GM19395 (cell line): Measurements from ENCODE around the gene F7.
"Not testable (repeated sequence)": the region's sequence is repeated elsewhere in the genome, so short reads cannot be mapped to it uniquely, and the experiment has no call there.

Experiments used
- ATAC-seq: cut with Tn5 transposase; IDR thresholded peaks from one replicate; pipeline ENCODE4 v1.9.1; 2021; ENCODE audit warnings: mild to moderate bottlenecking, moderate library complexity; ENCODE audit not compliant: unreplicated experiment

The F7 gene

DNA sequence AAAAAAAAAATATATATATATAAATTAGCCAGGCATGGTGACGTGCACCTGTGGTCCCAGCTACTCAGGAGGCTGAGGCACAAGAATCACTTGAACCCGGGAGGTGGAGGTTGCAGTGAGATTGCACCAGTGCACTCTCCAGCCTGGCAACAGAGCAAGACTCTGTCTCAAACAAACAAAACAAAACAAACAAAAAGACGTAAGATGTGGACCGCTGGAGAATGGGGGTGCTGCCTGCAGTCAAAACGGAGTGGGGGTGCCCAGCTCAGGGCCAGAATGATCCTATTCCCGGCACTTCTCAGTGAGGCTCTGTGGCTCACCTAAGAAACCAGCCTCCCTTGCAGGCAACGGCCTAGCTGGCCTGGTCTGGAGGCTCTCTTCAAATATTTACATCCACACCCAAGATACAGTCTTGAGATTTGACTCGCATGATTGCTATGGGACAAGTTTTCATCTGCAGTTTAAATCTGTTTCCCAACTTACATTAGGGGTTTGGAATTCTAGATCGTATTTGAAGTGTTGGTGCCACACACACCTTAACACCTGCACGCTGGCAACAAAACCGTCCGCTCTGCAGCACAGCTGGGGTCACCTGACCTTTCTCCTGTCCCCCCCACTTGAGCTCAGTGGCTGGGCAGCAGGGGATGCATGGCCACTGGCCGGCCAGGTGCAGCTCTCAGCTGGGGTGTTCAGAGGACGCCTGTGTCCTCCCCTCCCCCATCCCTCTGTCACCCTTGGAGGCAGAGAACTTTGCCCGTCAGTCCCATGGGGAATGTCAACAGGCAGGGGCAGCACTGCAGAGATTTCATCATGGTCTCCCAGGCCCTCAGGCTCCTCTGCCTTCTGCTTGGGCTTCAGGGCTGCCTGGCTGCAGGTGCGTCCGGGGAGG, at the start of gene F7:
Gene F7, plus strand, starts transcription at position 760 of the 889 bp plus-strand sequence. Its CDS starts 51 bp downstream, at position 811.
- no peak for ATAC-seq

DNA sequence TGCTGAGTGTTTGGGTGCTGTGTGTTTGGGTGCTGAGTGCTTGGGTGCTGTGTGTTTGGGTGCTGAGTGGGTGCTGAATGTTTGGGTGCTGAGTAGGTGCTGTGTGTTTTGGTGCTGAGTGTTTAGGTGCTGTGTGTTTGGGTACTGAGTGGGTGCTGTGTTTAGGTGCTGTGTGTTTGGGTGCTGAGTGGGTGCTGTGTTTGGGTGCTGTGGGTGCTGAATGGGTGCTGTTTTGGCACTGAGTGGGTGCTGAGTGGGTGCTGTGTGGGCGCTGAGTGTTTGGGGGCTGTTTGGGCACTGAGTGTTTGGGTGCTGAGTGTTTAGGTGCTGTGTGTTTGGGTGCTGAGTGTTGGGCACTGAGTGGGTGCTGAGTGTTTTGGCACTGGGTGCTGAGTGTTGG, 48.5 kb upstream of the F7 start:
- ATAC-seq = no peak

DNA sequence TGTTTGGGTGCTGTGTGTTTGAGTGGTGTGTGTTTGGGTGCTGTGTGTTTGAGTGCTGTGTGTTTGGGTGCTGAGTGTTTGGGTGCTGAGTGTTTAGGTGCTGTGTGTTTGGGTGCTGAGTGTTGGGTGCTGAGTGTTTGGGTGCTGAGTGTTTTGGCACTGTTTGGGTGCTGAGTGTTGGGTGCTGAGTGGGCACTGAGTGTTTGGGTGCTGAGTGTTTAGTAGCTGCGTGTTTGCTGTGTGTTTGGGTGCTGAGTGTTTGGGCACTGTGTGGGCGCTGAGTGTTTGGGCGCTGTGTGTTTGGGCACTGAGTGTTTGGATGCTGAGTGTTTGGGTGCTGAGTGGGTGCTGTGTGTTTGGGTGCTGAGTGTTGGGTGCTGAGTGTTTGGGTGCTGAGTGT, 48.0 kb upstream of the F7 start:
- ATAC-seq = not testable (repeated sequence)

DNA sequence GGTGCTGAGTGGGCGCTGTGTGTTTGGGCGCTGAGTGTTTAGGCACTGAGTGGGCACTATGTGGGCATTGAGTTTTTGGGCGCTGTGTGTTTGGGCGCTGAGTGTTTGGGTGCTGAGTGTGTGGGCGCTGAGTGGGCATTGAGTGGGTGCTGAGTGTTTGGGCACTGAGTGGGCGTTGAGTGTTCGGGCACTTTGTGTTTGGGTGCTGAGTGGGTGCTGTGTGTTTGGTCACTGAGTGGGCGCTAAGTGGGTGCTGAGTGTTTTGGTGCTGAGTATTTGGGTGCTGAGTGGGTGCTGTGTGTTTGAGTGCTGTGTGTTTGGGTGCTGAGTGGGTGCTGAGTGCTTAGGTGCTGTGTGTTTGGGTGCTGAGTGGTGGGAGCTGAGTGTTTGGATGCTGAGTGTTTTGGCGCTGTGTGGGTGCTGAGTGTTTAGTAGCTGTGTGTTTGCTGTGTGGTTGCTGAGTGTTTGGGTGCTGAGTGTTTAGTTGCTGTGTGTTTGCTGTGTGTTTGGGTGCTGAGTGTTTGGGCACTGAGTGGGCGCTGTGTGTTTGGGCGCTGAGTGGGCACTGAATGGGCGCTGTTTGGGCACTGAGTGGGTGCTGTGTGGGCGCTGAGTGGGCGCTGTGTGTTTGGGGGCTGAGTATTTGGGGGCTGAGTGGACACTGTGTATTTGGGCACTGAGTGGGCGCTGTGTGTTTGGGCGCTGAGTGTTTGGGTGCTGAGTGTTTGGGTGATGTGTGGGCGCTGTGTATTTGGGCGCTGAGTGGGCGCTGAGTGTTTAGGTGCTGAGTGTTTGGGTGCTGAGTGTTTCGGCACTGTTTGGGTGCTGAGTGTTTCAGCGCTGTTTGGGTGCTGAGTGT, 47.2 kb upstream of the F7 start:
- no peak for ATAC-seq

DNA sequence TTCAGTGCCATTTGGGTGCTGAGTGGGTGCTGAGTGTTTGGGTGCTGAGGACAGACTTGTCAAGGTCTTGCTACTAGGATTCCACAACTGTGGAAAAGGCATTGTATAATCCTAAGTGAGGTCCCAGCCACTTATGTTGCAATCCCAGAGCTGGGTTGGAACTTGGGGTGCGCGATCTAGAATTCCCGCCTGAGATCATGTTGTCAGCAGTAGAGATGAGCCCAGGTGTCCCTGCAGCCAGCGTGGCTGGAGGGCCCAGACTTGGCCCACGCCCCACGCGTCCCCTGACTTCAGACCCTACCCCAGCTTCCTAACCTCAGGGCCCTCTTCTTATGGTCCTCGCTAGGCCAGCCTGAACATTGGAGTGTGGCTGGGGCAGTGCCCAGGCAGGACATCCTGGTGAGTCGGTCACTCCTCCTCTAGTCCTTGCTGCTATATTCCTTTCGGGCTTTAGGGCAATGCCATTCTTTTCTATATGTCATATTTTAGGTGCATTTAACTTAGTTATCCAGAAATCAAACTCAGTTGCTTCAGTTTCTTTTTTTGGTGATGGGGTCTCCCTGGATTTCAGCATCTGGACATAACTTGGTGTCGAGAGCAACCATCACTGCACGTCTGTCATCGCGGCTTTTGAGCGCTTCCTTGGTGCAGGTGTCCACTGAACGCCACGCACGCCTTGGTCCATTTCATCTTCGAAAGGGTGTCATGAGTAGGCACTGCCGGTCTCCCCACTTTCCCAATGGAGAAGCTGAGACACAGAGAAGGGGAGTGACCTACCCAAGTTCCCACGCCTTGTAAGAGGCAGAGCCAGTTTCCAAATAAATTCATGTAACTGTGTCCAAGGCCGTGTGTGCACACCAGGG, 46.4 kb upstream of the F7 start:
- no peak for ATAC-seq

DNA sequence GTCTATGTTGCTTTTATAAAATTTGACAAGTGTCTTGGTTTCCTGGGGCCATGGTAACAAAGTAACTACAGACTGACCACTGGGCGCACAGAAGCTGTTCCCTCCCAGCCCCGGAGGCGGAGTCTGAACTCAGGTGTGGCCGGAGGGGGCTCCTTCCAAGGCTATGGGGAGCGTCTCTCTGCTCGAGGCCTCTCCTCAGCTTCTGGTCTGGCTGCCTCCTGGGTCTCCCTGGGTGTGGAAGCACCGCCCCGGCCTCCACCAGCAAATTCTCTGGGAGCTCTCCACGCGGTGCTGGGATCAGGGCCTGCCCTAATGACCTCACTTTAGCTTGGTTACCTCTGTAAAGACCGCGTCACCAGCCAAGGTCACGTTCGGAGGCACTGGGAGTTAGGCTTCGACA, 45.7 kb upstream of the F7 start:
- ATAC-seq = no peak

DNA sequence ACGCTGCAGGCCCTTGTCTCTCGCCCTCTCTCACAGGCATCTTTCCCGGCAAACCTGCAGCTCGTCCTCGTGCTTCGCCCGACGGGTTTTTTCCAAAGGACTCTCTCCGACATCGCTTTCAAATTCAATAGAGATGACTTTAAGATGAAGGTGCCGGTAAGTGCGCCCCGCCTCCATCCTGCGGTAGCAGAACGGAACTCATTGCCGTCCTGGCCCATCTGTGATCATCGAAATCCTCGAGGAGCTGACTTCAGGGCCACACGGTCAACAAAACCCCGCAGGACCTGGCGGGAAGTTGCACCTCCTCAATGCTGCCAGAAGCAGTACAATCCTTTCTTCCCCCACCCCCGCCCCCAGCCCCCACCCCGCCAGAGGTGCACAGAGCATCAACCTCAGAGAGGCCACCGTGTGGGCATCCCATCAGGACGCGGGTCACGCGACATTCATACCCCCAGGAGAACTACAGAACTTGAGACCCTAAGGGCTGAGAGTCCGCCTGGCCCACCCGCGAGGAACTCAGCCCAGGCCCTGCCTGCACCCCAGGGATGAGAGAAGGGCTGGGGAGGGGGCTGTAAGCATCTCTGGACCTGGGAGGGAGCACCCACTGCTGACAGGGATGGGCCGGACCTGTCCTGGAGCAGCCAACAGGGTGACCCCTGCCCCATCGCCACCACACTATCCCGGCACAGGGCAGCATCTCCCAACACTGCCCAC, 44.9 kb upstream of the F7 start:
- ATAC-seq = no peak

DNA sequence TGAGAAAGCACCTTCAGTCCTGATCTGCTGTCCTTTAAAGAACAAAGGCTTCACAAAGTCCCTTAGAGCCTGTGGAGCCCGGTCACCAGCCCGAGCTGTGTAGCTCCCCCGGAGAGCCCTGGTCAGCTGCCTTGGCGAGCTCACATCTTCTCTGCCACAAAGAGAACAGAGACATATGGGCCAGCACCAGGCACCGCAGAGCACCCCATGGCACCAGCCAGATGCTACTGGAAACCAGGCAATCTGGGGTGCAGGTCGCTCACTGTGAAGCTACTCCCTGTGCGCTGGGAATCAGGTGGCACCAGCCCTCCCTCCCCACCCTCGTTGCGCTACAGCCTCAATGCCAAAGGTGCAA, 44.3 kb upstream of the F7 start:
- ATAC-seq = no peak

DNA sequence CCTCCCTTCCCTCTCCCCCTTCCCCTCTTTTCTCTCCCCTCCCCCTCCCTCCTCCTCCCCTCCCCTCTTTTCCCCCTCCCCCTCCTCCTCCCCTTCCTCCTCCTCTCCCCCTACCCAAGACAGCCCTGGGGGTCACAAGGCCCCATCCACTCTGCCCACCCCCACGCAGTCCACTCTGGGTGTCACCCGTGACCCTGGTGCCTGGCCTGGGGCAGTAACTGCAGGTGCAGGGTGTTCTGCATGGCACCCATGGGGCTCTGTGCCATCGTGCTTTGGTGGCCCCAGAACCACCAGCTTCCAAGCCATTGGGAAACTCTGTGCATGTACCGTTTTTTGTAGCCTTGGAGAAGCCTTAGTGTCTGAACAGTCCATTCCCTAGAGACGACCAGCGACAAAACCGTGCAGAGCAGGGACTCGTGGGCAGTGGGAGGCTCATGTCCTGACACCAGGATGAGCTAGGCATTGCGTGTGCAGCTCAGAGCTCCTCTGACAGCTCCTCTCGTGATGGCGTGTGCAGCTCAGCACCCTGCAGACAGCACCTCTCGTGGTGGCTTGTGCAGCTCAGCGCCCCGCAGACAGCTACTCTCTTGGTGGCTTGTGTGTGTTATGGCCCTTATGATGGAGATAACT, 43.7 kb upstream of the F7 start:
- ATAC-seq = no peak

DNA sequence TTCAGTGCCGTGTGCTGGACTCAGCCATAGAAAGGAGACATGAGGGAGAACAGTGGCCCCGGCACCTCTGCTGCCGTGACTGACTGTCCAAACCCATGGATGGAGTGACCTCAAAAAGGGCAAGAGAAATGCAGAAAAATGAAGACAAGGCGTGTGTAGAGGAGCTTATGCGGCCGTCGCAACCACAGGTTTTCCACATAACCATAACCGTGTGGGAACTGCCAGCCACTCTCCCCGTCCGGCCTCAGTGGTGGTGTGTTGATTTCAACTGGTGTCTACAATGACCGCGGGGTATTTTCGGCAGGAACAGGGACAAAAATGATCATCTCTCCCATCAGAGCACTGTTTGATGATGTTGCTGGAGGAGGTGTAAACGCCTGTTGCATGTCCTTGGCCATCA, 42.9 kb upstream of the F7 start:
- no peak for ATAC-seq

DNA sequence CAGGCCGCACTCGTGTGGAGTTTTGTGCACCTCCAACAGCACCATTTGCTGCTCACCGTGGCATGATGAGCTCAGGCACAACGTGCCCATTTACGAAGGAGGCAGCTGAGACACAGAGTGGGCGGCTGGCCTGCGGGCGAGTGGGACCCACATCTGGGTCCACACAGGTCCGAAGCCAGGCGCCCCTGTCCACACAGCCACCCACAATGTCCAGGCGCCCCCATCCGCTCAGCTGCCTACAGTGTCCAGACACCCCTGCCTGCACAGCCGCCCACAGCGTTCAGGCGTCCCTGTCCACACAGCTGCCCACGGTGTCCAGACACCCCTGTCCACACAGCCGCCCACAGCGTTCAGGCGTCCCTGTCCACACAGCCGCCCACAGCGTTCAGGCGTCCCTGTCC, 42.5 kb upstream of the F7 start:
- no peak for ATAC-seq

DNA sequence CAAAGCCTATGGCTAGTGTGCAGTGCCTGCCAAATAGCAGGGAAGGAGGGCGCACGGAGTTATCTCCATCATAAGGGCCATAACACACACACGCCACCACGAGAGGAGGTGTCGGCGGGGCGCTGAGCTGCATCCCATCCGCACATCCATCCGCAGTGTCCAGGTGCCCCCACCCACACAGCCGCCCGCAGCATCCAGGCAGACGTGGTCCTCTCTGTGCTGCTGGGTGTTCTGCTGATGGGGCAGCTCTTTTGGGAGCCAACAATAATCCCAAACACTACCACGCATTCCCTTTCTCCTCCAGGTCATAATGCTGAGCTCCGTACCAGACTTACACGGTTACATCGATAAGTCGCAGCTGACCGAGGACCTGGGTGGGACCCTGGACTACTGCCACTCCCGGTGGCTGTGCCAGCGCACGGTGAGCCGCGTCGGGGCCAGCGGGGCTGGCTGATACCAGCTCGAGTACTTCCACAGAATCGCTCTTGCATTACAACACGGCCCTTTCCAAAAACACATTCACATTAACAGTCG, 41.5 kb upstream of the F7 start:
- ATAC-seq = no peak

DNA sequence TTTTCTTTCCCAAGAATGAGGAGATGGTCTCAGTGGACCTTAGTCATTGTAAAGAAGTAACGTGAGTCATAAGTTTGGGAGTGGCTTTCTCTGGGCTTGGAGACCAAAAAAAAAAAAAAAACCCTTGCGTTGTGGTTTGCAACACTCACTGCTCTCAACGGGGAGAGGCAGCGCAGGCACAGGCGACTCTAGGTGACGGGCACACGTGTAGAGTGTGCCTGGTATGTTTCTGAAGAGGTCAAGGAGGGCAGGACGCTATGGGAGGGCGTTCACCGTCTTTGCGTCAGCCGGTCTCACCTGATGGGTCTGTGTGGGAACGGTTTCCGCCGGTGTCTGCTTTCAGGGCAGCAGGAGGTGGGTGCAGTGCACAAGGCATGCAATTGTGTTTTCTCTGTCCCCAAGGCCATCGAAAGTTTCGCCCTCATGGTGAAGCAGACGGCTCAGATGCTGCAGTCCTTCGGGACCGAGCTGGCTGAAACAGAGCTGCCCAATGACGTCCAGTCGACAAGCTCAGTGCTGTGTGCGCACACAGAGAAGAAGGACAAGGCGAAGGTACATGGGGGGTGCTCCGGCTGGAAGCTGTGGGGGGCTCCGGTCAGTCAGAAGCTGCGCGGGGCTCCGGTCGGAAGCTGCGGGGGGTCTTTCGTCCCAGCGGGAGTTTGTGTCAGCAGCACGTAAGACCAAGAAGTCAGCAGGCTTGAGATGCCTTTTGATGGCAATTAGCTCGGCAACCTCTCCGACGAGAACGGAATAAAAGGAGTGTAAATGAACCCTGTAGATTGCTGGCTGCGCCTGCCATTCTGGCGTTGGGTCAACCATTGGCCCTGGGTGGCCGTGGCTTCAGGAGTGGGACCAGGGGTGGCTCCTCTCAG, 40.8 kb upstream of the F7 start:
- no peak for ATAC-seq

DNA sequence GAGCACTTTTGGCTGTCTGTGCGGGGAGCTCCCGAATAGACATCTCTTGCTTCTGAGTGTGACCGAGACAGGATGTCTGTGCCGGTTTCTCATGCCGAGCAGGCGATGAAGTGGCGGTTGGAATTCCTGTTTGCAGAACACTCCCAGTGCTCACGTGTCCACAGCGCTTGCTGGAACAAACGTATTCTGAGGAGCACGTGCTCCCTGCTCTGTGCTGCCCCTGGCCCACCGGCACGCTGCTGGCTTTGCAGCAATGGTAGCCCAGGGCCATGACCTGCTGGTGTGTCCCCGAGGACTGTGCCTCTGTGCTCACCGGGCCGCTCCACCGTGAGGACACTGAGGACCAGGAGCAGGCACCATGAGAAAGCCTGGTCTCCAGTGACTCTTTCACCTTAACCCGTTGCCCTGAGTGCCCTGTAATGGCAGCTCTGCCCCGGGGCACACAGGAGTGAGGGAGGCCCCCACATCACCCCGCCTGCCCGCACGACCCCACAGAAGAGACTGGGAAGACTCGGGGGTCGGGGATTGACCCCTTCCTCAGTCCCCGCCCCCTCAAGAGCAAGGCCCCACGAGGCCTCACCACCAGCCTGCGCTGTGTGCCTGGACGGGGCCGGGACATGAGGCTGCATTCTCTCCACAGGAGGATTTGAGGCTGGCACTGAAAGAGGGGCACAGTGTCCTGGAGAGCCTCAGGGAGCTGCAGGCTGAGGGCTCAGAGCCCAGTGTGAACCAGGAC, 40.0 kb upstream of the F7 start:
- no peak for ATAC-seq

DNA sequence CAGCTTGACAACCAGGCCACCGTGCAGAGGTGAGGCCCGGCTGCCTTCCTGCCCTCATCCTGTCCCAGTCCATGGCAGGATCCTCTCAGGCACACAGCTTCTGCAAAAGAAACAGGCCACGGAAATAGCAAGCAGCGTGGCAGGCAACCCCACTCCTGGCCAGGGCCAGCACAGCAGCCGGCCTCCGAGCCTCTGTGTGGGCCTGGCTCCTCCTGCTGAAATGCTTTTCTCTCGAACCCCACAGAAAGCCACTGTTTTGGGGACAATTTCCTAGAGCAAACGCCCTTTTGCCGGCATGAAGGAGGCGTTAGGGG, 39.5 kb upstream of the F7 start:
- ATAC-seq = no peak

DNA sequence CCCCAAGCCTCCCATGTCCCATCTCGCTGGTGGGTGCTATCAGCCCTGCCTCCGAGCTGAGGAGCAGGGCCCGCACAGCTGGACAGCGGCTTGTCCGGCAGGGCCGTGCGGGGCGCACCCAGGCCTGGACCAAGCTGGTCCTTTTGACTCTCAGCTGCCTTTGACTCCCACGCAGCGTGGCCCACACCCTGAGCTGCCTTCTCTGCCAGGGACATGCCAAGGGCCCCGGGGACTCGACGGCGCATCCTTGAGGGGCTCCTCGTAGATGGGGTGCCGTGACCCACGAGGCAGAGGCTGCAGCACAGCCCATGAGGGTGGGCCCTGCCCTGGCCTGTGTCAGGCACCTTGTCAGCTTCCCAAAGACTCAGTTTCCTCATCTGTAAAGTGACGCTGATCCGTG, 38.8 kb upstream of the F7 start:
- no peak for ATAC-seq

DNA sequence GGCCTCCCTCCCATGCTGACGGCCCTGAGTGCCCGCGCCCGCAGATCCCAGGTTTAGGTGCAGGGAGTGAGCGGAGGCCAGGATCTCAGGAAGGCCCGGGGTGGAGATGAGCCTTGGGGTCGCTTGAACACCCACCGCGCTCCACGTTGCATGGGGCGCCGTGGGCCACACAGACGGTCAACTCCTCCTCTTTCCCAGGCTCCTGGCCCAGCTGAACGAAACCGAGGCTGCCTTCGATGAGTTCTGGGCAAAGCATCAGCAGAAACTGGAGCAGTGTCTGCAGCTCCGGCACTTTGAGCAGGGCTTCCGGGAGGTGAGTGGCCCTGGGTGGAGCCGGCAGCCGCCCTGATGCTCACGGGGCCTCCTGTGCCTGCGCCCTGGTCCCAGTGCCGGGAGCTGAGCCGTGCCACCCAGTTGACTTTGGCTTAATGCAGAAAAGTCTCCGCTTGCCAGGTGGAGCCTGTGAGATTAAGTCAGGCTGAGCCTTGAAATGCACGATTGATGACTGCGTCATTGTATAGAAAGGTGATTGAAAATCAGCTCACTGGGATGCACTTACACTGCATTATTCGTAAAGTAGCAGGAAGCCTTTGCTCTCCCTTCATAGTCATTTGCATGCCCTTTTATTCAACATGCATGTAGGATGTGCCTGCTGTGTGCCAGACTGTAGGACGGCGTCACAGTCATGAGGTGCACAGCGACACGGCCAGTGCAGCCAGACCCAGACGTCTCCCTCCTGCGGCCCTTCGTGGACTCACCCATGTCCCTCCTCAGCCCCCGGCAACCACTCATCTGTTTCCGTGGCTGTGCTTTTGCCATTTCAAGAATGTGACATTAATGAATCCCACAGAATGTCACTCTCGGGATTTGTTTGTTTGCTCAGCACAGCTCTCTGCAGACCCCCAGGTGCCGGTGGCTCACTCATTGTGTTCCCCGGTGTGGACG, 35.5 kb upstream of the F7 start:
- no peak for ATAC-seq
